HG03342 (cell line): ENCODE measurements around the gene PCDHGC5.
A peak's percentile ranks its signal among the peaks of the same experiment; 100 is the strongest.

ENCODE experiments used
- ATAC-seq: cut with Tn5 transposase; IDR thresholded peaks from one replicate; pipeline ENCODE4 v1.9.1; 2021; ENCODE audit warnings: mild to moderate bottlenecking, moderate library complexity; ENCODE audit not compliant: unreplicated experiment

The PCDHGC5 gene

GRCh38 chr5:141488591-141489561, at the start of gene PCDHGC5:
Gene PCDHGC5, plus strand, starts transcription at chr5:141489081. Its CDS starts 160 bp downstream, at chr5:141489241.
- no peak for ATAC-seq

GRCh38 chr5:141439411-141440141, 49.3 kb upstream of the PCDHGC5 start:
- no peak for ATAC-seq

GRCh38 chr5:141440341-141440740, 48.5 kb upstream of the PCDHGC5 start:
- no peak for ATAC-seq

- no peak for ATAC-seq
Measured at GRCh38 chr5:141441571-141442170, 47.2 kb upstream of the PCDHGC5 start.

- ATAC-seq, result no peak
Measured at GRCh38 chr5:141465351-141465750, 23.5 kb upstream of the PCDHGC5 start.

GRCh38 chr5:141475625-141476131, 13.2 kb upstream of the PCDHGC5 start, which contains the start of gene PCDHGC3:
Gene PCDHGC3, plus strand, starts transcription at chr5:141475966. Its CDS starts 151 bp downstream, at chr5:141476117.
- ATAC-seq, result peak; percentile 98

- ATAC-seq, result peak; percentile 25
Measured at GRCh38 chr5:141476132-141476911, 12.6 kb upstream of the PCDHGC5 start.

- ATAC-seq, result no peak
Measured at GRCh38 chr5:141477044-141477575, 11.8 kb upstream of the PCDHGC5 start.

- no peak for ATAC-seq
Measured at GRCh38 chr5:141477815-141478214, 11.1 kb upstream of the PCDHGC5 start.

GRCh38 chr5:141478321-141478945, 10.4 kb upstream of the PCDHGC5 start:
- ATAC-seq, result no peak

GRCh38 chr5:141479776-141480175, 9.1 kb upstream of the PCDHGC5 start:
- ATAC-seq, result no peak

GRCh38 chr5:141483902-141484301, 5.0 kb upstream of the PCDHGC5 start:
- ATAC-seq, result no peak

GRCh38 chr5:141484310-141484640, 4.6 kb upstream of the PCDHGC5 start:
- no peak for ATAC-seq

GRCh38 chr5:141484641-141485311, 4.1 kb upstream of the PCDHGC5 start, which contains the start of gene PCDHGC4:
Gene PCDHGC4, plus strand, starts transcription at chr5:141485030. Its CDS starts 144 bp downstream, at chr5:141485174.
- ATAC-seq, result no peak

GRCh38 chr5:141485321-141486055, 3.4 kb upstream of the PCDHGC5 start:
- no peak for ATAC-seq

- no peak for ATAC-seq
Measured at GRCh38 chr5:141486091-141486490, 2.8 kb upstream of the PCDHGC5 start.

GRCh38 chr5:141487131-141487530, 1.8 kb upstream of the PCDHGC5 start:
- no peak for ATAC-seq

- ATAC-seq, result no peak
Measured at GRCh38 chr5:141489841-141490240, 960 bp downstream of the PCDHGC5 start.
